ENCODE results near the gene ATP6V1D. TPM values are rescaled to one million over a fixed set of nuclear protein-coding genes. Genes with fewer than 3 reads are reported as not detected.
"Not testable (repeated sequence)": the region's sequence is repeated elsewhere in the genome, so short reads cannot be mapped to it uniquely, and the experiment has no call there.

ATP6V1D gene
- total RNA-seq, 4 donors from 2014 or later: 61.2 to 82.7 (median 73.1) TPM

- DNase-seq (ENCODE audit: low spot score): no peak
- TF ChIP-seq CTCF (IDR thresholded peaks at IDR 0.05): no peak
- no peak for ATAC-seq (ENCODE audit: low FRiP score)
These were observed 2.2 kb downstream of the ATP6V1D start for GRCh38 chr14:67357186-67357968.

- DNase-seq (ENCODE audit: low spot score) (no peak), ATAC-seq (ENCODE audit: low FRiP score) (no peak)
- TF ChIP-seq CTCF (IDR thresholded peaks at IDR 0.05): no peak
These were observed 7.5 kb downstream of the ATP6V1D start for GRCh38 chr14:67352055-67352454.

- no peak for TF ChIP-seq CTCF (IDR thresholded peaks at IDR 0.05)
- DNase-seq (ENCODE audit: low spot score) (no peak), ATAC-seq (ENCODE audit: low FRiP score) (no peak)
These were observed 14.0 kb downstream of the ATP6V1D start for GRCh38 chr14:67345583-67345982.

GRCh38 chr14:67343601-67344230 lies 15.9 kb downstream of the ATP6V1D start:
- TF ChIP-seq CTCF (IDR thresholded peaks at IDR 0.05): no peak
- DNase-seq (ENCODE audit: low spot score): no peak
- ATAC-seq (ENCODE audit: low FRiP score): no peak

GRCh38 chr14:67341231-67341630 lies 18.4 kb downstream of the ATP6V1D start:
- DNase-seq (ENCODE audit: low spot score); ATAC-seq (ENCODE audit: low FRiP score): not testable (repeated sequence)

- ATAC-seq (ENCODE audit: low FRiP score) (no peak), DNase-seq (ENCODE audit: low spot score) (no peak)
- TF ChIP-seq CTCF (IDR thresholded peaks at IDR 0.05): no peak
These were observed 23.8 kb downstream of the ATP6V1D start for GRCh38 chr14:67335781-67336180.

GRCh38 chr14:67332468-67332867 lies 27.1 kb downstream of the ATP6V1D start:
- DNase-seq (ENCODE audit: low spot score) (no peak), ATAC-seq (ENCODE audit: low FRiP score) (no peak)

More at GRCh38 chr14:67332468-67332867, 27.1 kb downstream of the ATP6V1D start:
- no peak for TF ChIP-seq CTCF (IDR thresholded peaks at IDR 0.05)

Measured in omental fat pad (tissue), 4 donors.